GM18520 (cell line): ENCODE data around the gene TMEM9B.
A peak's percentile ranks its signal among the peaks of the same experiment; 100 is the strongest.

Source experiments
- ATAC-seq: cut with Tn5 transposase; IDR thresholded peaks from one replicate; pipeline ENCODE4 v1.9.1; 2021; ENCODE audit not compliant: unreplicated experiment

The TMEM9B gene

GRCh38 chr11:8932564-8933180, 31.6 kb downstream of the TMEM9B start, which contains the start of gene C11orf16:
TSS of gene C11orf16 (minus strand) at chr11:8932947. CDS start at chr11:8932308, 639 bp downstream.
- ATAC-seq = no peak

- no peak for ATAC-seq
Observed at GRCh38 chr11:8930456-8931175, 33.6 kb downstream of the TMEM9B start.

GRCh38 chr11:8928981-8929615, 35.1 kb downstream of the TMEM9B start:
- no peak for ATAC-seq

GRCh38 chr11:8928205-8928604, 36.0 kb downstream of the TMEM9B start:
- ATAC-seq = no peak

- ATAC-seq = no peak
Observed at GRCh38 chr11:8927233-8927632, 37.0 kb downstream of the TMEM9B start.

- no peak for ATAC-seq
Observed at GRCh38 chr11:8926236-8926635, 38.0 kb downstream of the TMEM9B start.

GRCh38 chr11:8925711-8926110, 38.5 kb downstream of the TMEM9B start:
- ATAC-seq = no peak

GRCh38 chr11:8922691-8923090, 41.6 kb downstream of the TMEM9B start:
- no peak for ATAC-seq

GRCh38 chr11:8917157-8917825, 47.0 kb downstream of the TMEM9B start:
- no peak for ATAC-seq

- ATAC-seq = no peak
Observed at GRCh38 chr11:8914661-8915018, 49.6 kb downstream of the TMEM9B start.

GRCh38 chr11:8913961-8914660, 50.1 kb downstream of the TMEM9B start:
- ATAC-seq = no peak

GRCh38 chr11:8911029-8911823, 53.0 kb downstream of the TMEM9B start, which contains the start of gene AKIP1:
TSS of gene AKIP1 (plus strand) at chr11:8911189. CDS start at chr11:8911450, 261 bp downstream.
- peak; percentile 63 for ATAC-seq

GRCh38 chr11:8910649-8911026, 53.6 kb downstream of the TMEM9B start:
- no peak for ATAC-seq

- ATAC-seq = no peak
Observed at GRCh38 chr11:8908099-8908498, 56.1 kb downstream of the TMEM9B start.

GRCh38 chr11:8907116-8907515, 57.1 kb downstream of the TMEM9B start:
- no peak for ATAC-seq

GRCh38 chr11:8905528-8906165, 58.6 kb downstream of the TMEM9B start:
- ATAC-seq = no peak

- no peak for ATAC-seq
Observed at GRCh38 chr11:8899119-8899753, 65.0 kb downstream of the TMEM9B start.
